ENCODE data around the gene ULBP1. TPM values are rescaled to one million over a fixed set of nuclear protein-coding genes. Genes with fewer than 3 reads are reported as not detected.
"Not testable (repeated sequence)": the region's sequence is repeated elsewhere in the genome, so short reads cannot be mapped to it uniquely, and the experiment has no call there.

Gene ULBP1
- total and polyA plus RNA-seq, 12 donors: 0.07 to 0.46 (median 0.23) TPM

DNA sequence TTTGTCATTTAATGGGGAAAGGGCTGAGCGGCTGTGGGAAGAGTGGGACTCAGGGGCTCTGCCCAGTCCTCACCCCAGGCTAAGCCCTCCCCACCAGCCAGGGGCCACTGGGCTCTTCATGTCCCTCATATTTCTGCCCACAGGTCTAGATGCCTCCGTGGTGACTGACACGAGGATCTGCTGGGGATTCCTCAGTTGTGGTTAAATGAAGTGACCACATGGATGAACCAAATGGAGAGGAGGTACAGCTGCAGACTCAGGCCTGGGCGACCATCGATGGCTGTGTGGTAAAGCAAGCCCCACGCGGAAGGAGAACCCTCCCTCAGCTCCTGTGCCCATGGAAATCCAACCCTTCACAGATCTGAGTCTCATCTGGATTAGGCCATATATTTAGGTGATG lies 32.2 kb downstream of the ULBP1 start:
- intact Hi-C loops (cut with DNase I): loop anchor here in 1 of 10 donors (10.0 kb wide), 1 partner anchor 151 kb away; no protein-coding TSS in a partner anchor
- no peaks in the 10 kb centered on the region for H3K36me3 ChIP-seq
- H3K27ac ChIP-seq: no peak overlapping the region
- peaks cover 8 to 90% (median 74%) of the 10 kb centered on the region in 7 donors for H3K27me3 ChIP-seq
- 87 to 93% methylated on average over 7 of the region's 7 CpGs for WGBS, 2 donors
- H3K4me1 ChIP-seq: peaks cover 0 to 6% (median 4%) of the 10 kb centered on the region in 9 donors
- no peak for ATAC-seq
- no peak for DNase-seq
- no peaks in the 10 kb centered on the region for H3K9me3 ChIP-seq
- H3K4me3 ChIP-seq: no peak overlapping the region
- TF ChIP-seq, protein P1, sequence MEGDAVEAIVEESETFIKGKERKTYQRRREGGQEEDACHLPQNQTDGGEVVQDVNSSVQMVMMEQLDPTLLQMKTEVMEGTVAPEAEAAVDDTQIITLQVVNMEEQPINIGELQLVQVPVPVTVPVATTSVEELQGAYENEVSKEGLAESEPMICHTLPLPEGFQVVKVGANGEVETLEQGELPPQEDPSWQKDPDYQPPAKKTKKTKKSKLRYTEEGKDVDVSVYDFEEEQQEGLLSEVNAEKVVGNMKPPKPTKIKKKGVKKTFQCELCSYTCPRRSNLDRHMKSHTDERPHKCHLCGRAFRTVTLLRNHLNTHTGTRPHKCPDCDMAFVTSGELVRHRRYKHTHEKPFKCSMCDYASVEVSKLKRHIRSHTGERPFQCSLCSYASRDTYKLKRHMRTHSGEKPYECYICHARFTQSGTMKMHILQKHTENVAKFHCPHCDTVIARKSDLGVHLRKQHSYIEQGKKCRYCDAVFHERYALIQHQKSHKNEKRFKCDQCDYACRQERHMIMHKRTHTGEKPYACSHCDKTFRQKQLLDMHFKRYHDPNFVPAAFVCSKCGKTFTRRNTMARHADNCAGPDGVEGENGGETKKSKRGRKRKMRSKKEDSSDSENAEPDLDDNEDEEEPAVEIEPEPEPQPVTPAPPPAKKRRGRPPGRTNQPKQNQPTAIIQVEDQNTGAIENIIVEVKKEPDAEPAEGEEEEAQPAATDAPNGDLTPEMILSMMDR (IDR thresholded peaks at IDR 0.05): no peak

GRCh38 chr6:149999636-150000035 lies 35.9 kb downstream of the ULBP1 start:
- WGBS, 2 donors: 84 to 91% methylated on average over 2 of the region's 2 CpGs

GRCh38 chr6:150001295-150002008 lies 37.7 kb downstream of the ULBP1 start:
- TF ChIP-seq, protein P1 (IDR thresholded peaks at IDR 0.05): no peak
- ATAC-seq: no peak
- no peak overlapping the region for H3K27ac ChIP-seq
- no peaks in the 10 kb centered on the region for H3K9me3 ChIP-seq
- DNase-seq: no peak
- intact Hi-C loops (cut with DNase I): no loop called here
- peaks cover 6 to 16% (median 11%) of the 10 kb centered on the region in 9 donors for H3K4me1 ChIP-seq
- no peak overlapping the region for H3K4me3 ChIP-seq
- peaks cover 0 to 65% (median 46%) of the 10 kb centered on the region in 7 donors for H3K27me3 ChIP-seq
- no peaks in the 10 kb centered on the region for H3K36me3 ChIP-seq
- 82 to 85% methylated on average over 3 of the region's 3 CpGs for WGBS, 2 donors

More at GRCh38 chr6:149999636-150000035, 35.9 kb downstream of the ULBP1 start:
- Histone ChIP-seq H3K36me3 (no peaks in the 10 kb centered on the region), H3K27ac (no peak overlapping the region), H3K27me3 (peaks cover 5 to 76% (median 56%) of the 10 kb centered on the region in 7 donors), H3K9me3 (no peaks in the 10 kb centered on the region), H3K4me3 (no peak overlapping the region), H3K4me1 (peaks cover 0 to 5% (median 4%) of the 10 kb centered on the region in 9 donors)
- no peak for DNase-seq
- TF ChIP-seq, protein P1 (IDR thresholded peaks at IDR 0.05): no peak
- ATAC-seq: no peak
- intact Hi-C loops (cut with DNase I): loop anchor here in 1 of 10 donors (10.0 kb wide), 1 partner anchor 155 kb away; no protein-coding TSS in a partner anchor

GRCh38 chr6:150002710-150003109 lies 39.0 kb downstream of the ULBP1 start:
- H3K27me3 ChIP-seq: peaks cover 0 to 55% (median 51%) of the 10 kb centered on the region in 7 donors
- H3K4me3 ChIP-seq: no peak overlapping the region
- TF ChIP-seq, protein P1 (IDR thresholded peaks at IDR 0.05): no peak
- peaks cover 6 to 16% (median 11%) of the 10 kb centered on the region in 9 donors for H3K4me1 ChIP-seq
- no peak for DNase-seq
- no peak for ATAC-seq
- H3K27ac ChIP-seq: no peak overlapping the region
- 96 to 98% methylated on average over 2 of the region's 2 CpGs for WGBS, 2 donors
- no peaks in the 10 kb centered on the region for H3K36me3 ChIP-seq
- intact Hi-C loops (cut with DNase I): no loop called here
- no peaks in the 10 kb centered on the region for H3K9me3 ChIP-seq

GRCh38 chr6:150003599-150003998 lies 39.9 kb downstream of the ULBP1 start:
- WGBS, 2 donors: 84 to 97% methylated on average over 3 of the region's 3 CpGs
- DNase-seq; H3K36me3 ChIP-seq; ATAC-seq; H3K9me3 ChIP-seq; intact Hi-C loops (cut with DNase I); H3K27ac ChIP-seq; H3K4me3 ChIP-seq: not testable (repeated sequence)
- Histone ChIP-seq H3K27me3 (peaks cover 0 to 60% (median 53%) of the 10 kb centered on the region in 7 donors), H3K4me1 (peaks cover 6 to 16% (median 11%) of the 10 kb centered on the region in 9 donors)

Measured in heart right ventricle (tissue), 16 donors.